Measurements from ENCODE around the gene UBE2S. TPM values are rescaled to one million over a fixed set of nuclear protein-coding genes. Genes with fewer than 3 reads are reported as not detected.

UBE2S gene
- total RNA-seq, 2 donors from 2014 or later, result 43.8 to 147 TPM

GRCh38 chr19:55370305-55370988 lies 37.1 kb downstream of the UBE2S start, which contains the start of gene IL11:
IL11 (minus strand) TSS chr19:55370463; CDS start chr19:55370310, 153 bp downstream.
- no peak for TF ChIP-seq CTCF (IDR thresholded peaks at IDR 0.05)
- H3K4me3 ChIP-seq, result peak within 1 kb of the TSS; percentile 17
- peaks cover 4% of the 10 kb centered on the region for H3K4me1 ChIP-seq
- no peak within 1 kb of the TSS for H3K9ac ChIP-seq (ENCODE audit: low read depth in 2 of 2, low read length in 2 of 2)
- H3K36me3 ChIP-seq, result no peaks in the 10 kb centered on the region
- H3K27ac ChIP-seq, result no peak within 1 kb of the TSS
- intact Hi-C loops (cut with DNase I), result no loop called here
- DNase-seq, result no peak
- no peaks in the 10 kb centered on the region for H3K9me3 ChIP-seq
- H3K27me3 ChIP-seq, result peaks cover 53% of the 10 kb centered on the region

- H3K4me3 ChIP-seq, result peak overlapping the region; percentile 17
- intact Hi-C loops (cut with DNase I), result no loop called here
- H3K36me3 ChIP-seq, result no peaks in the 10 kb centered on the region
- no peak overlapping the region for H3K27ac ChIP-seq
- peaks cover 53% of the 10 kb centered on the region for H3K27me3 ChIP-seq
- H3K9ac ChIP-seq (ENCODE audit: low read depth in 2 of 2, low read length in 2 of 2), result no peak overlapping the region
- no peak for DNase-seq
- H3K9me3 ChIP-seq, result no peaks in the 10 kb centered on the region
- peaks cover 4% of the 10 kb centered on the region for H3K4me1 ChIP-seq
- no peak for TF ChIP-seq CTCF (IDR thresholded peaks at IDR 0.05)
Measured at GRCh38 chr19:55369653-55370304, 37.8 kb downstream of the UBE2S start.

GRCh38 chr19:55368701-55369563 lies 38.7 kb downstream of the UBE2S start:
- Histone ChIP-seq H3K9ac (ENCODE audit: low read depth in 2 of 2, low read length in 2 of 2) (no peak overlapping the region), H3K4me3 (no peak overlapping the region), H3K4me1 (peaks cover 4% of the 10 kb centered on the region), H3K36me3 (no peaks in the 10 kb centered on the region), H3K9me3 (no peaks in the 10 kb centered on the region), H3K27ac (no peak overlapping the region), H3K27me3 (peaks cover 49% of the 10 kb centered on the region)
- no peak for DNase-seq
- TF ChIP-seq CTCF (IDR thresholded peaks at IDR 0.05), result no peak
- intact Hi-C loops (cut with DNase I), result no loop called here

GRCh38 chr19:55368106-55368505 lies 39.5 kb downstream of the UBE2S start:
- H3K27ac ChIP-seq, result no peak overlapping the region
- peaks cover 4% of the 10 kb centered on the region for H3K4me1 ChIP-seq
- H3K9ac ChIP-seq (ENCODE audit: low read depth in 2 of 2, low read length in 2 of 2), result no peak overlapping the region
- intact Hi-C loops (cut with DNase I), result no loop called here
- H3K9me3 ChIP-seq, result no peaks in the 10 kb centered on the region
- DNase-seq, result no peak
- peaks cover 48% of the 10 kb centered on the region for H3K27me3 ChIP-seq
- TF ChIP-seq CTCF (IDR thresholded peaks at IDR 0.05), result no peak
- no peak overlapping the region for H3K4me3 ChIP-seq
- H3K36me3 ChIP-seq, result no peaks in the 10 kb centered on the region

- Histone ChIP-seq H3K27me3 (peaks cover 36% of the 10 kb centered on the region), H3K9ac (ENCODE audit: low read depth in 2 of 2, low read length in 2 of 2) (no peak overlapping the region)
- no peak for TF ChIP-seq CTCF (IDR thresholded peaks at IDR 0.05)
Measured at GRCh38 chr19:55366790-55367189, 40.8 kb downstream of the UBE2S start.

More at GRCh38 chr19:55366790-55367189, 40.8 kb downstream of the UBE2S start:
- Histone ChIP-seq H3K4me3 (no peak overlapping the region), H3K27ac (no peak overlapping the region), H3K4me1 (peaks cover 4% of the 10 kb centered on the region), H3K9me3 (no peaks in the 10 kb centered on the region), H3K36me3 (no peaks in the 10 kb centered on the region)
- no peak for DNase-seq
- intact Hi-C loops (cut with DNase I), result no loop called here

All from colonic mucosa (tissue), 4 donors.